HEK293 (cell line): ENCODE results near the gene DIS3L.

Experiments used
- ATF2 ChIP-seq: fragments of 450-650 bp; formaldehyde crosslinking; IDR thresholded peaks from 2 replicates; pipeline ENCODE4 v1.5.1; 2016; ENCODE audit warnings: missing biosample characterization, missing genetic modification characterization, low read depth
- CTCF ChIP-seq: fragments of 450-650 bp; formaldehyde crosslinking; IDR thresholded peaks from 2 replicates; pipeline ENCODE4 v1.5.1; 2016; ENCODE audit warnings: missing biosample characterization, missing genetic modification characterization
- MZF1 ChIP-seq: fragments of 450-650 bp; formaldehyde crosslinking; IDR thresholded peaks from 2 replicates; pipeline ENCODE4 v1.5.1; 2017; ENCODE audit warnings: missing biosample characterization, missing genetic modification characterization, borderline replicate concordance
- OVOL3 ChIP-seq: fragments of 450-650 bp; formaldehyde crosslinking; IDR thresholded peaks from 2 replicates; pipeline ENCODE4 v1.5.1; 2016; ENCODE audit warnings: missing biosample characterization, missing genetic modification characterization
- TCF7L2 ChIP-seq: IDR thresholded peaks from 2 replicates; pipeline ENCODE4 v1.6.1; 2011; ENCODE audit warnings: low read depth, mild to moderate bottlenecking, inconsistent platforms, low read length, moderate library complexity, borderline replicate concordance
- ZNF394 ChIP-seq: fragments of 450-650 bp; formaldehyde crosslinking; IDR thresholded peaks from 2 replicates; pipeline ENCODE4 v1.5.1; 2016; ENCODE audit warnings: missing biosample characterization, missing genetic modification characterization, mild to moderate bottlenecking, moderate library complexity, borderline replicate concordance
- ZNF510 ChIP-seq: fragments of 450-650 bp; formaldehyde crosslinking; IDR thresholded peaks from 2 replicates; pipeline ENCODE4 v1.5.1; 2018; ENCODE audit warnings: mild to moderate bottlenecking, missing genetic modification characterization, missing biosample characterization; ENCODE audit not compliant: insufficient replicate concordance
- ZNF530 ChIP-seq: fragments of 450-650 bp; formaldehyde crosslinking; IDR thresholded peaks from 2 replicates; pipeline ENCODE4 v1.5.1; 2016; ENCODE audit warnings: low read depth, missing biosample characterization, missing genetic modification characterization
- ZNF639 ChIP-seq: fragments of 450-650 bp; formaldehyde crosslinking; IDR thresholded peaks from 2 replicates; pipeline ENCODE4 v1.5.1; 2016; ENCODE audit warnings: missing biosample characterization, missing genetic modification characterization
- ZNF76 ChIP-seq: fragments of 450-650 bp; formaldehyde crosslinking; IDR thresholded peaks from 2 replicates; pipeline ENCODE4; 2016; ENCODE audit warnings: low read depth, missing biosample characterization, missing genetic modification characterization, borderline replicate concordance

GRCh38 chr15:66288093-66288492 lies 5.3 kb upstream of the DIS3L start:
- TF ChIP-seq ZNF639 (tag by site-specific recombination) (no peak), CTCF (tag by site-specific recombination) (no peak), TCF7L2 (no peak), ZNF510 (tag by site-specific recombination) (no peak), MZF1 (tag by site-specific recombination) (no peak), ZNF76 (no peak), ZNF530 (tag by site-specific recombination) (no peak), OVOL3 (tag by site-specific recombination) (no peak), ATF2 (no peak), ZNF394 (tag by site-specific recombination) (no peak)
